Fibroblast of mammary gland (primary cell): ENCODE results near the gene PCNX2.

Experiments used
- DNase-seq: peaks from one replicate; pipeline ENCODE4 v3.0.0-alpha.2; 2010; ENCODE audit warnings: low read depth
- H3K4me3 ChIP-seq: 2 replicates; pipeline ENCODE4 v1.5.1; 2011; ENCODE audit warnings: low read depth, mild to moderate bottlenecking, low read length, moderate library complexity; ENCODE audit not compliant: control insufficient read depth
- CTCF ChIP-seq: conservative IDR thresholded peaks from 2 replicates; pipeline ENCODE4 v1.5.1; 2011; ENCODE audit warnings: low read depth, low read length, inconsistent platforms; ENCODE audit not compliant: control insufficient read depth, insufficient read depth

Gene PCNX2

GRCh38 chr1:233295237-233295974 lies at the start of gene PCNX2:
TSS of gene PCNX2 (minus strand) at chr1:233295725. CDS start at chr1:233295478, 247 bp downstream.
- peak within 1 kb of the TSS; percentile 81 for H3K4me3 ChIP-seq
- TF ChIP-seq CTCF: no peak
- DNase-seq: peak; percentile 49

- DNase-seq: no peak
- H3K4me3 ChIP-seq: no peak overlapping the region
- no peak for TF ChIP-seq CTCF
These were observed 47.7 kb upstream of the PCNX2 start for GRCh38 chr1:233343262-233343661.

GRCh38 chr1:233342086-233342485 lies 46.6 kb upstream of the PCNX2 start:
- no peak overlapping the region for H3K4me3 ChIP-seq
- no peak for DNase-seq
- no peak for TF ChIP-seq CTCF

GRCh38 chr1:233340966-233341516 lies 45.5 kb upstream of the PCNX2 start:
- no peak overlapping the region for H3K4me3 ChIP-seq
- DNase-seq: no peak
- no peak for TF ChIP-seq CTCF

- no peak for TF ChIP-seq CTCF
- no peak for DNase-seq
- no peak overlapping the region for H3K4me3 ChIP-seq
These were observed 44.6 kb upstream of the PCNX2 start for GRCh38 chr1:233340031-233340555.

- TF ChIP-seq CTCF: no peak
- H3K4me3 ChIP-seq: no peak overlapping the region
- no peak for DNase-seq
These were observed 42.6 kb upstream of the PCNX2 start for GRCh38 chr1:233338102-233338501.
